Astrocyte (in vitro differentiated cells and primary cell): ENCODE data around the gene GRIA1.

ENCODE experiments used
- CTCF ChIP-seq: IDR thresholded peaks from 2 replicates; pipeline ENCODE4 v1.5.1; 2011; ENCODE audit warnings: low read depth, mild to moderate bottlenecking, inconsistent platforms, low read length, moderate library complexity; ENCODE audit not compliant: insufficient read depth
- EZH2 ChIP-seq: IDR thresholded peaks from 2 replicates; pipeline ENCODE4 v1.6.1; 2012; ENCODE audit warnings: mild to moderate bottlenecking, low read length, inconsistent platforms; ENCODE audit not compliant: insufficient read depth

DNA sequence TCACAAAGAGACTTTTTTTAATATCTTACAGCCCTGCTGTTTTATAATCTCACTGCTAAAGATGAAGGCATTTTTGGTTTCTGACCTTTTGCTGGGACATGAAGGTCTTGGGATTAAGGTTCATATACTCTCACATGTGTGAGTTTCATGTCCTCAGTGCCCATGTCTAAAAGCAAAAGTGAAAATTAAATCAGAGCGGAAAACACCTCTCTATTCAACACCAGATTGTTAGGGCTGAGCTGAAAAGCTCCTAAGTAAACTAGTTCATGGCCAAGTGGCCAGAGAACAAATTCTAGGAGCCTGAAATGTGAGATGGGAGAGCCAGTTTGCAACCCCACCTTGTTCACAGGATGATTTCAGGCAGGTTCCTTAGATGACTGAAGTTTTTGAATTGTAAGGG, 110.9 kb downstream of the GRIA1 start:
- no peak for TF ChIP-seq CTCF
- no peak for TF ChIP-seq EZH2
